GM21515 (cell line): ENCODE results near the gene GFOD1.
"Not testable (repeated sequence)": the region's sequence is repeated elsewhere in the genome, so short reads cannot be mapped to it uniquely, and the experiment has no call there.

Experiments used
- ATAC-seq: cut with Tn5 transposase; IDR thresholded peaks from one replicate; pipeline ENCODE4 v1.9.1; 2021; ENCODE audit not compliant: unreplicated experiment

The GFOD1 gene

DNA sequence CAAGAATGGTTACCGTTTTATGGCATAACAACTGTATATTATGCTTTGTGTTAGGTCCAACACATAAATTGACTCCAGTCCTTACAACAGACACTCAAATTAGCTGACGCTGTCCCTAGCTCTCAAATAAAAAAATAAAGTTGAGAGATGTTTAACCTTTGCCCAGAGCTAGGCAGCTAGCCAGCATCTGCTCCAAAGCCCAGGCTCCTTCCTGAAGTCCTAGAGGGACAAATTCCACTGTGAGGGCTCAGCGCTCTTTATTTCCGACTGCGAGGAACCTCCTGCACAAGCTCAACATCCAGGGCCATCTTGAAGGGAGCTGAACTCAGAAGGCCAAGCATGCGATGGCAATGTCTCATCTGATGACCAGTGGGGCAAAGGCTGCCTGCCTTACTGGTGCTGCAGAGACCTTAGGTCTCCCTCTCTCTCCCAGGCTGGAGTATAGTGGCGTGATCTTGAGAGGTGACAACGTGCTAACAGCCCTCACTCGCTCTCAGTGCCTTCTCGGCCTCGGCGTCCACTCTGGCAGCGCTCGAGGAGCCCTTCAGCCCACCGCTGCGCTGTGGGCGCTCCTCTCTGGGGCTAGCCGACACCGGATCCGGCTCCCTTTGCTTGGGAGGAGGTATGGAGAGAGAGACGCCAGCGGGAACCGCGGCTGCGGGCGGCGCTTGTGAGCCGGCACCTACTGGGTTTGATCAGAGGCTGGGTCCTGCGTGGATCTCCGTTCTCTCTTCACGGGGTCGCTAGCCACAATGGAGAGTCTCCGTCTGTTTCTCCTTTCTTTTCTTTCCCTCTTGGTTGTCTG lies 24.7 kb upstream of the GFOD1 start:
- ATAC-seq: no peak

DNA sequence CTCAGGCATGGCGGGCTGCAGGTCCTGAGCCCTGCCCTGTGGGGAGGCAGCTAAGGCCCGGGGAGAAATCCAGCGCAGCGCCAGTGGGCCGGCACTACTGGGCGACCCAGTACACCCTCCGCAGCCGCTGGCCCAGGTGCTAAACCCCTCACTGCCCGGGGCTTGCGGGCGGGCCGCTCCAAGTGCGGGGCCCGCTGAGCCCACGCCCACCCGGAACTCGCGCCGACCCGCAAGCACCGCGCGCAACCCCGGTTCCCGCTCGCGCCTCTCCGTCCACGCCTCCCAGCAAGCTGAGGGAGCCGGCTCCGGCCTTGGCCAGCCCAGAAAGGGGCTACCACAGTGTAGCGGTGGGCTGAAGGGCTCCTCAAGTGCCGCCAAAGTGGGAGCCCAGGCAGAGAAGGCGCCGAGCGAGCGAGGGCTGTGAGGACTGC lies 23.8 kb upstream of the GFOD1 start:
- ATAC-seq: not testable (repeated sequence)

DNA sequence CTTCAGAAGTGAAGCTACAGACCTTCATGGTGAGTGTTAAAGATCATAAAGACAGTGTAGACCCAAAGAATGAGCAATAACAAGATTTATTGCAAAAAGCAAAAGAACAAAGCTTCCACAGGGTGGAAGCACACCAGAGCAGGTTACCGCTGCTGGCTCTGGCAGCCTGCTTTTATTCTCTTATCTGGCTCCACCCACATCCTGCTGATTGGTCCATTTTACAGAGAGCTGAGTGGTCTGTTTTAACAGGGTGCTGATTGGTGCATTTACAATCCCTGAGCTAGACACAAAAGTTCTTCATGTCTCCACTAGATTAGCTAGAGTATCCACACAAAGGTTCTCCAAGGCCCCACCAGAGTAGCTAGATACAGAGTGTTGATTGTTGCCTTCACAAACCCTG lies 23.0 kb upstream of the GFOD1 start:
- ATAC-seq: not testable (repeated sequence)

DNA sequence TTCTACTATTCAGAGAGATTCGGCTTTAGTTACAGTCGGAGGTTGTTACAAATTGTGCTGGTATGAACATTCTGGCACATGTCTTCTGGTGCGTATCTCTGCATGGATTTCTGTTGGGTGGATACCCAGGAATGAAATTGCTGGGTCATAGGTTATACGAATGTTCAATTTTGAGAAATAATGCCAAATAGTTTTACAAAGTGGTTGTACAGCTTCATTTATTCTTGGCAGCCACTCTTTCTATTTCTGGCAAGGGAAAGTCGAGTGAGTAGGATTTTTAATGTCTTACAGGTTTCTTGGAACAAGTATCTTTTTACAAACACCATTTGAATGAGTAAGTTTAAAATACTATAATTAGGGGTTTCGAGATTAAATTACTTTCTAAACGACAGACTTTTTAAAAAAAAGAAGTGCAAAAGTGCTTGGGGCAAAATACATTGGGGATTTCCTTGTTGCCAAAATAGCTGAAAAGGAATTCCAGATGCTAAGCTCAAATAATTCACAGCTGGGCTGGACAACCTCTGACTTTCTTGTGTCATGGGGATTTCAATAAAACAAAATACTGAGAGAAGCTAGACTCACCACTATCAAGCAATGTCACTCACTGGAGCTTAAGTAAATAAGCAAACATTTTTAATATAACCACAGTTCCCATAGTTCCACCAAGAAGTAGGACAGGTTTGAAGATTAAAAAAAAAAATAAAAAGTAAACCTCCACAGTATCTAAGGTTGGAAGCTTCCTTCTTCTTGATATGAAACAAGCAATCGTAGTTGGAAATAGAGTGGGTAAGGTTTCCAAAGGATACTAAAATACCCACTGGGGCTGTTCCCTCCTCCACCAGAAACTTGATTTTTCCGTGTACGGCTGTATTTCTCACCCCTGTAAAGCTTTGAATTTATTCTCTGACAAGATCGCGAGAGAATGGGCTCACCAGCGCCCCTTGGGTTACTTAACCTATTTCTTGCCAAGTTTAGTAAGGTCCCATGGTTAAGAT lies 21.6 kb upstream of the GFOD1 start:
- ATAC-seq: no peak

DNA sequence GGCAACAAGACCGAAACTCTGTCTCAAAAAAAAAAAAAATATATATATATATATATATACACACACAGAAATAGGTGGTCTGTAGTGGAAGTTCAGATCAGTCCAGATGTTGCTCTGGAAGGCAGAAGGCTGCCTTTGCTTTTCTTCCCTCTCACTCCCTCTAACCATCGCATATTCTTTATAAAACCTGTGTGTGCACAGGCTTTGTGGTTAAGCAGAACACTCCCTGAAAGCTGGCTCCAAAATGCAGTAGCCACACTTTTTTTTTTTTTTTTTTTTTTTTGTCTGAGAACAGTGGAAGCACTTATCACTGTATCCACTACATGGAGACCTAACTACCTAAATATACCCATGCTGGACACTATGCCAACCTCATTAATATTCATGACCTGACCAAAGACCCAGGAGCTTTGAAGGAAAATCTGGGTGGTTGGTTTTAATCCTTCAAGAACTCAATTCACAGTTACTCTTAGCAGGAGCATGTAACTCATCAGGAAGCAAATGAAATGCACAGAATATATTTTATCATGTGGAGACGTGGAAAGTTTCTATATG lies 20.0 kb upstream of the GFOD1 start:
- no peak for ATAC-seq

DNA sequence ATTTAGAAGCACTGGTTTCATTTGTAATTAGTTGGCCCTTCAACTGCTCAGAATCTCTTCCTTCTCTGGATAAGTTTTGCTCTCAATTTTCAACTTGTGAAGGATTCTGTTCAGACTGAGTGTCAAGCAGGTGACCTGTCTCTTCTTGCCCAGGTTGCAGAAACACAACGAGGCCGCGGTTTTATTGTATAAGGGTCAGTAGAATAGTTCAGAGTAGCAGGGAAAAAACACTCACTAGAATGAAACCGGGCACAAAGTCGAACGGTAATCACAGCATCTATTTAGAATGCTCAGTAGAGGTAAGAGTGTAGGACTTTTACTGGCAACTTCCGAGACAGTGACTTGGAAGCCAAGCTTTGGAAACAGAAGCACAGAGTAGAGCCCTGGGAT lies 17.9 kb upstream of the GFOD1 start:
- no peak for ATAC-seq

DNA sequence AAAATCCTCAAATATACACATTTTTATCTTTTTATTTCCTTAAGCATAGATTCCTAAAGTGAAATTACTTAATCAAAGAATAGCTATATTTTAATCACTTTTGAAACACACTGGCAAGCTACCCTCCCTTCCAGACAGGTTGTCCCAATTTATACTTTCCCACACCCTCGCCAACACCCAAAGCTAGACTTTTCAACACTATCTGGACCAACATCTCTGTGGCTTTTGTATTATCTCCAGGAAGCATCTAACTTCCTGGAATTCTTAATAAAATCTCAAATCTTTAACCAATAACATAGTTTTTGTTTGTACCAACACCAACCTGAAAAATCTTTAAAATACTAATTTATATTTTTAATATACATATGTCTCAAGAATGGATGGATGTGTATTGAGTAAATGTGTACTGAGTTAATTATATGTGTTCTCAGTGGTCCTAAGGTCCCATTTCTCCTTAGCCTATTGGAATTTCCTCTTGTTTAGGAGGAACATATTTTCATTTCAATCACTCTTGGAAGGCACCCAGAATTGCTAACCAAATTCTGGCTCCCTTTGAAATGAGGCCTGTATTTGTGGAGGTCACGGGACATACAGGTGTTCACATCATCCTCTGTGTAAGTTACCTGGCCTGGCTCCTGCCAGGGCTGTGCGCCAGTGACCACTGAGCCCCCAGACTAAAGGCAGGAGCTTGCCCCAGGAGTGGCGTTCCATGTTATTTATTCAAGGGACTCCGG lies 17.4 kb upstream of the GFOD1 start:
- no peak for ATAC-seq

DNA sequence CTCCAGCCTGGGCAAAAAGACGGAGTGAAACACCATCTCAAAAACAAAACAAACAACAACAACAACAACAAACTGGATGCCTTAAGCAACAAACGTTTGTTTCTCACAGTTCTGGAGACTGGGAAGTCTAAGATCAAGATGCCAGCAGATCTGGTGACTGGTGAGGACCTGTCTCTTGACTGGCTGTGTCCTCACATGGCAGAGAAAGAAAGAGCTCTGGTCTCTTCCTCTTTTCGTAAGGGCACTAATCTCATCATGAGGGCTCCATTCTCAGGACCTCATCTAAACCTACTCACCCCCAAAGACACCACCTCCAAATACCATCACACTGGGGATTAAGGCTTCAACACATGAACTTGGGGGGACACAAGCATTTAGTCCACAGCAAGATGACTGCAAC lies 13.5 kb upstream of the GFOD1 start:
- ATAC-seq: no peak

DNA sequence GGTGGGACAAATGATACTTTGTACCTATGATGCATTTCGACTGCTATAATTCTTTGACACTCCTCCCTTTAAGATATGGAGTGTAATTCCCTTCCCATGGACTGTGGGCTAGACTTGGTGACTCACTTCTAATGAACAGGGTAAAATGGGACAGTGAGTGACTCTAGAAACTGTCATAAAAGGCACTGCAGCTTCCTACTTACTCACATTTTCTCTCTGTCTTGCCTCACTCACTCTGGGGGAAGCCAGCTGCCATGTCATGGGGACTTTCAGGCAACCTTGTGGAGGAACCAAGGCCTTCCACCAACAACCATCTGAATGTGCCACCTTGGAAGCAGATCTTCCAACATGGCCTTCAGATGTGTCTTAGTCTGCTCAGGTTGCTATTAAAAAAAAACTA lies 12.9 kb upstream of the GFOD1 start:
- no peak for ATAC-seq

DNA sequence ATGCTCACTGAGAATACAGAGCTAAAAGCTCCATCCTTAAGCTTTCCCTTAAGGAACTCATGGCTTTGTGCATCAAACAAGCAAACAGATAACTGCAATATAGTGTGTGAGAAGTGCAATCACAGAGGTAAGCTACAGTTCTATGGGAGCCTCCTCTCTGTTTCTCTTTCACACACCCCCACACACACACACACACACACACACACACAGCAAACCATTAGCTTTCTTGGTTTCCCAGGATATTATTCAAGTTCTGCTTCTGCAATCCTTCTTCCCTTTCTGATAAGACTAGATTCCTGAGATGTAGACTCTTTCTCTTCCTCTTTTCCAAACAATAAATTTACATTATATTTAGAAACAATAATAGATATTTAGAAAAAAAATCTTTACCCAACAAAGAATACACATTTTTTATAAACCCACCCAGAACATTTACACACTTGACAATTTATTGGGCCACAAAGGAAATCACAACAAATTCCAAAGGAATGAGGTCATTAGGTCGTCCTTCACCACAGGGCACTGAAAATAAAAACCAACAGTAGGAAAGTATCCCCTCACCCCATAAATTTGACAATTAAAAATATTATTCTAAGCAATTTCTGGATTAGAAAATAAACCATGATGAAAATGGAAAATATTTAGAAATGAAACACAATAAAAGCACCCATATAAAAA lies 9.3 kb upstream of the GFOD1 start:
- ATAC-seq: no peak

DNA sequence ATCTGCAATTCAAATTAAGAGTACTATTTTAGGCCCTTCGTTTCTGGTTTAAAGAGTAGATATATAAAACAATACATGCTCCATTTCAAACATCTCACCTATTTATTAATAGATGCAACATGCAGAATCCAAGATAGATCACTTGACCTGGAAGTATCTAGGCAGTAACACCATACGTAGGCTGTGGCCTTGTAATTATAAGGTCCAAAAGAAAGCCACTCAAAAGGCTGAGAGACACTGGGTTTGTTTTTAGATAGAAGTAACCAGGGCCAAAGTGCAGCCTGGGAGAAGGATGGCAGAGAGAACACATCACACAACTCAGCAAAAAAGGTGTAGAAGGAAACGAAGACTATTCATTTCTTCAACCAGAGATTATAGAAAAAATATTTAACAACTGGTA lies 8.4 kb upstream of the GFOD1 start:
- no peak for ATAC-seq

DNA sequence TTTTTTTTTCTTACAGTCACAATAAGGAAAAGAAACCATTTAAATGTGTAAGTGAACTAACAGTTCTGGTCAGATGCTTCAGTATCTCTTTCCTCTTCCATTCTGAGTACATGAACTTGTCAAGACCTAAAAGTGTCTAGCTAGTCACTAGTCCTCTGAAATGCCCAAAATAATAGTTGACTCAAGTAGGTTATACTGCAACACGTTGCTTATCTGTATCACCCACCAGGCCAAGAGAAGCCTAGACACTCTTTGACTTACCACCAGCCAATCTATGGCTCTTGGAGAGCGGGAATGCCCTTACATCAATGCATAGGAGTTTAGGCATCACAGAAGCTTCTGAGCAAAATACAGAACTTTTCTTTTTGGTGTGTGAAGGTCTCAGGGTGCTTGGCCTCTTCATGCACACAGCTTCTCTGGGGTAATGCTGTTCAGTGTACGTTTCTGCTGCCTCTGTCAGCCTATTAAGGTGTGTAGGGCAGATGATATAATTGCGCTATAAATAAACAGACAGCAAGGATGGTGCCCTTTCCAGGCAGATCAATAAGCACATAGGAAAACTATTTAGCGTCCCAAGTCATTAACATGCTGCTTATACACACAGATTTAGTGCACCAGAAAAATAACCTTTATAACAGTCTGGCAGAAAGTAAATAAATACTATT lies 7.8 kb upstream of the GFOD1 start:
- no peak for ATAC-seq

DNA sequence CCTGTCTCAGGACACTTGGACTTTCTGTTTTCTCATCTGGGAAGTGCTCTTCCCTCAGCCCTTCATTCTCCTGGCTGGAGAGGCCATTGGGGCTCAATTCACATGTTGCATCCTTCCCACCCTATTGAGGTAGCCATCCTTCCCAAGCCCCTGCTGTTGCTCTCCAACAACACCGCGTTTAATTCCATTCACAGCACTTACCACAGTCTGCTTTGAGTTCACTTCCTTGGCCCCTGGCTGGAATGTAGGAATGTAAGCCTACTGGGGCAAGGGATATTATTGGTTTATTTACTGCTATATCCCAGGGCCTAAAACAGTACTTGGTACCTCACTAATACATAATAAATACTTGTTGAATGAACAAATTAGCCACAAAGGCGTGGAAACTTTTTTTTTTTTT lies 6.7 kb upstream of the GFOD1 start:
- no peak for ATAC-seq

DNA sequence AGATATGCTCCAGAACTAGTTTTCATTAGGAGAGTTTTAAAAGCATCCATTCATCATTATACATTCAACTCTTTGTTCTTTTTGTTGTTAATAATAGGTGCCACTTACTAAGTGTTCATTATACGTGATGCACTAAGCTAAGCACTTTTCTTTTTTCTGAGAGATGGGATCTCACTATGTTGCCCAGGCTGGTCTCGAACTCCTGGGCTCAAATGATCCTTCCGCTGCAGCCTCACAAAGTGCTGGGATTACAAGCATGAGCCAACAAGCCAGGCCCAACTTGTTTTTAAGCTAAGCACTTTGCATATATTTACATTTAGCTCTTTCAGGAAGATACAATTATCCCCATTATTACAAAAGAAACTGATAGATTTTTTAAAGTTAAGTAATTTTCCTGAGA lies 5.7 kb upstream of the GFOD1 start:
- no peak for ATAC-seq

DNA sequence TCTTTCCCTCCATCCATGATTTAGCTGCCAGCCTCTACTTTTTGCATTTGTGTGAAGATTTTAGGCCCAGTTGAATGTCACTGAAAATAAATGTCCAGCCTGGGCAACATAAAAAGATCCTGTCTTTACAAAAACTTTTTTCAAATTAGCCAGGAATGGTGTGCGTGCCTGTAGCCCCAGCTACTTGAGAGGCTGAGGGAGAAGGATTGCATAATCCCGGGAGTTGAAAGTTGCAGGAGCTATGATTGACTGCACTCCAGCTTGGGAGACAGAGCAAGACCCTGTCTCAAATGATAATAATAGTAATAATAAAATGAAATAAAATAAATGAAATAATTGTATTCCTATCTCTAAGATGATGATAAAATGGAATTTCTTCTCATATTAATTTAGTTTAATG lies 5.0 kb upstream of the GFOD1 start:
- no peak for ATAC-seq

DNA sequence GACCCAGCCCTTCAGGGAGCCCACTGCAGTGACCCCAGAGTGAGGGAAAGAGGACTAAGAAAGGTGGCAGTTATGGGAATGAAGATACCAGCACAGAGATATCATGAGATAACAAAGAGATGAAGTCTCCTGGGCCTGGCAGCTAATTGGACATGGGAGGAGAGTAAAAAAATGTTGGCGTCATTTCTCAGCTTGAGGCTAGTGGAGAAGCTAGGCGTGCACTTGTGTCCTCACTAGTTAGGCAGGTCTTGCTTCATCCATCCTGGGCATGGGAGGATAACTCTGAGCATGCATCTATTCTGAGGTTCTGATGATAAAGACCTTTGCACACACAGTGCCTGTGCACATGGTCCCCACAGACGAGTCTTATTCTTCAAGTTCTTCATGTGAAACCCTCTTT lies 4.1 kb upstream of the GFOD1 start:
- no peak for ATAC-seq

DNA sequence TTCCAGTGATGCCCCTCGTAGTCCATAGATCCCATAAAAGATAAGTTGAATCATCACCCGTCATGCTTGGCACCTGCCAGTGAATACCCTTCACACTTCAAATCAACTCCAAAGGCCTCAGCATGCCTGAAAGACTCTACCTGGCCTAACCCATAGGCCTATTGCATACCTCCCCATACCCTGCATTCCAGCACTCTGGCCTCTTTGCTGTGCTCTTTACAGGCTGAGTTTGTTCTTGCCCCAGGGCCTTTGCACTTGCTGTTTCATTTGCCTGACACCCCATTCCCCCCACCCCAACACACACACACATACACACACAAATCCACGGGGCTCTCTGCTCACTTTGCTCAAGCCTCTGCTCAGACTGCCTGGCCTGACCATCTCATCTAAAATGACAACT lies 3.0 kb upstream of the GFOD1 start:
- ATAC-seq: no peak

DNA sequence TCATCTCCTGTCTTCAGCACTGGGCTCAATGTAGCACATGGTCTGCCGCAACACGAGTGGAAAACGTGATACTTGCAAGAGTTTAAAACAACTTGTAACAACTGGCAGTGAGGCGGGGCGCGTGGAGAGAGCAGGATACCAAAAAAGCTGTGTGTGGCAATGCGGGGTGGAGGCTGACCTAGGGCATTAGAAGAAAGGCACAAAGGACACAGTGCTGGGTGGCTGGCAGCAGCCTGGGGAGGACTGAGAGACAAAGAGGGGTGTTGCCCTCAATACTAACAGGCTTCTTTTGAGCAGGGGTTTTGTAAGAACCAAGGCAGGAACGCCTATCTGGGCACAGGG lies 1.5 kb upstream of the GFOD1 start:
- no peak for ATAC-seq

DNA sequence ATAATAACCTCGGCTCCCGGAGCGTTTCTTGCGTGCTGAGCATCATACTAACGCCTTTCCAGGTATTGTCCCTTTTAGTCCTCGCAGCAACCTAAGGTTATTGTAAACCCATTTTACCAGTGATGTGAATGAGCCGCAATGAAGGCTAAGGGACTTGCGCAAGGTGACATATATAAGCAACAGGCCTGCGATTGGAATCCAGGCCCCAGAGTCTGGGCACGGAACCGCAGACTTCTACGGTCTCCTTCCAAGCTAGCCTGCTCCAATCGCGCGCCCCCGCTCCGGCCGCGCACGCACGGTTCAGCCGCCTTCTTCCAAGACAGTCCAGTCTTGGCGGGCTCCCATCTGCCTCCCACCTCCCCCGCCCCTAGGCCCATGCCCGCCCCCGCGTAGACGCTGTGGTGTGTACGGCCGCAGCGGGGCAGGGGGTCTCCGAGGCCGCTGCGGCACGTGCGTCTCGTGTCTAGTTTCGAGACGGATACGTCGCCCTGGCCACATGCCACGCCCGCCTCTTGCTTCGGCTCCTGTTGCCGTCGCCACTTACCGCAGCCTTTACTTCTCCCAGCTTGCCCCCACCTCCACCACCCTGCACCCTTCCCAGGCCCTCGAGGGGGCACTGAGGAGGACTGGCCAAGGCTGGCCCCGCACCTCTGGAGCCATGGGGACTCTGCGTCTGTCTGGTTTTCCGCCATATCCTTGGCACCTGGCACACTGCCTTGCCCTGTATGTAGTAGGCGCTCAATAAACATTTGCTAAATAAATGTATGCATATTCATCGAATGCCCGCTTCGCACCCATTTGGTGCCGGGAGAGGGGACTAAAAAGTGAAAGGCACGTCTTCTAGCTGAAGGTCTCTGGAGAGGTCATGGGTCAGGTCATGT lies 855 bp upstream of the GFOD1 start:
- no peak for ATAC-seq
